Thoracic aorta (tissue), 2 donors: Measurements from ENCODE around the gene NEU2. TPM values are rescaled to one million over a fixed set of nuclear protein-coding genes. Genes with fewer than 3 reads are reported as not detected.

Experiments
- ATAC-seq: fragments of 150-250 bp; one replicate; pipeline ENCODE4 v1.8.0; 2017; ENCODE audit warnings: low read depth; ENCODE audit not compliant: insufficient number of reproducible peaks, low FRiP score
- DNase-seq: peaks from one replicate; pipeline ENCODE4 v3.0.0-alpha.2; 2020; ENCODE audit warnings: low spot score
- H3K27ac ChIP-seq, 2 donors: fragments of 200-600 bp; sonication (generic); 1 replicate in 1 of 2; 2 replicates in 1 of 2; pipeline ENCODE4 v1.5.1; 2016; ENCODE audit warnings: mild to moderate bottlenecking in 2 of 2, moderate library complexity in 2 of 2
- H3K27me3 ChIP-seq: fragments of 200-600 bp; sonication (generic); replicated peaks from 2 replicates; pipeline ENCODE4 v1.6.0; 2016; ENCODE audit warnings: mild to moderate bottlenecking; ENCODE audit not compliant: insufficient read depth
- H3K36me3 ChIP-seq: fragments of 200-600 bp; sonication (generic); one replicate; pipeline ENCODE4 v1.5.1; 2016
- H3K4me1 ChIP-seq, 2 donors: fragments of 200-600 bp; sonication (generic); 1 replicate in 1 of 2; 2 replicates in 1 of 2; pipeline versions ENCODE4 v1.5.1 to v1.6.0; 2016; ENCODE audit warnings: low read depth in 2 of 2, mild to moderate bottlenecking in 1 of 2; ENCODE audit not compliant: control insufficient read depth in 1 of 2
- H3K4me3 ChIP-seq: fragments of 200-600 bp; sonication (generic); 2 replicates; pipeline ENCODE4 v1.5.1; 2016; ENCODE audit warnings: mild to moderate bottlenecking
- H3K9me3 ChIP-seq: fragments of 200-600 bp; sonication (generic); 2 replicates; pipeline ENCODE4 v1.5.1; 2016
- total RNA-seq, 2 donors: library from RNA; depleted of rRNA; stranded (reverse); fragments of >200 nt; gene quantifications; one replicate each; pipeline versions ENCODE4 v1.1.0 to v1.2.3, GENCODE V29; 2016
- TF ChIP-seq, protein P1 (sequence below): fragments of 200-600 bp; sonication (generic); IDR thresholded peaks from one replicate; pipeline ENCODE4 v1.5.1; 2019; ENCODE audit warnings: antibody characterized with exemption

Gene NEU2
- total RNA-seq, 2 donors from 2014 or later = not detected

GRCh38 chr2:233075966-233076339 lies 43.5 kb downstream of the NEU2 start:
- no peaks in the 10 kb centered on the region for H3K27me3 ChIP-seq
- no peak for DNase-seq
- TF ChIP-seq, protein P1, sequence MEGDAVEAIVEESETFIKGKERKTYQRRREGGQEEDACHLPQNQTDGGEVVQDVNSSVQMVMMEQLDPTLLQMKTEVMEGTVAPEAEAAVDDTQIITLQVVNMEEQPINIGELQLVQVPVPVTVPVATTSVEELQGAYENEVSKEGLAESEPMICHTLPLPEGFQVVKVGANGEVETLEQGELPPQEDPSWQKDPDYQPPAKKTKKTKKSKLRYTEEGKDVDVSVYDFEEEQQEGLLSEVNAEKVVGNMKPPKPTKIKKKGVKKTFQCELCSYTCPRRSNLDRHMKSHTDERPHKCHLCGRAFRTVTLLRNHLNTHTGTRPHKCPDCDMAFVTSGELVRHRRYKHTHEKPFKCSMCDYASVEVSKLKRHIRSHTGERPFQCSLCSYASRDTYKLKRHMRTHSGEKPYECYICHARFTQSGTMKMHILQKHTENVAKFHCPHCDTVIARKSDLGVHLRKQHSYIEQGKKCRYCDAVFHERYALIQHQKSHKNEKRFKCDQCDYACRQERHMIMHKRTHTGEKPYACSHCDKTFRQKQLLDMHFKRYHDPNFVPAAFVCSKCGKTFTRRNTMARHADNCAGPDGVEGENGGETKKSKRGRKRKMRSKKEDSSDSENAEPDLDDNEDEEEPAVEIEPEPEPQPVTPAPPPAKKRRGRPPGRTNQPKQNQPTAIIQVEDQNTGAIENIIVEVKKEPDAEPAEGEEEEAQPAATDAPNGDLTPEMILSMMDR = no peak
- H3K4me1 ChIP-seq = no peaks in the 10 kb centered on the region
- no peak overlapping the region for H3K4me3 ChIP-seq
- no peak overlapping the region for H3K27ac ChIP-seq
- no peaks in the 10 kb centered on the region for H3K9me3 ChIP-seq
- no peak for ATAC-seq
- H3K36me3 ChIP-seq = no peaks in the 10 kb centered on the region

- Histone ChIP-seq H3K9me3 (no peaks in the 10 kb centered on the region), H3K36me3 (no peaks in the 10 kb centered on the region), H3K27ac (peak overlapping the region in 1 of 2 donors; percentile 11), H3K4me1 (no peaks in the 10 kb centered on the region), H3K4me3 (no peak overlapping the region), H3K27me3 (no peaks in the 10 kb centered on the region)
- TF ChIP-seq, protein P1 = no peak
- DNase-seq (no peak), ATAC-seq (no peak)
These were observed 44.3 kb downstream of the NEU2 start for GRCh38 chr2:233076749-233077148.

DNA sequence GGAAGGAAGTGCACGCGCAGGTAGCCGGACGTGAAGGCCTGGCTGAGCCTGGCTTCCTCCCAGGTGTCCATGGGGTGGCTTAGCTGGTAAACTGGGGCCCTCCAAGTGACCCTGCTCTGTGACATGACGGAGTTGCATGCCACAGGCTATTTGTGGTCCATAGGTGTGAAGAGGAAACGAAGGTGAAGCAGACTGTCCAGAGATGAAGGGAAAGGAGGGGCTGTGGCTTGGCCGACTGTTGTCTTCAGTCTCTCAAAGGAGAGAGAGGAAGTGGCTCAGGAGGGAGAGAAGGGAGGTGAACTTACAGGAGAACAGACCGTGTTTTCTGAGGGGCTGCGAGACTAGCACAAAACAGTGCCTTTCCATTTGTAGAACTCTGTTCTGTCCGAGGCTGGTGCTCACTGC lies 47.0 kb downstream of the NEU2 start:
- H3K9me3 ChIP-seq = no peaks in the 10 kb centered on the region
- H3K4me1 ChIP-seq = peaks cover 0 to 21% of the 10 kb centered on the region in 2 donors
- DNase-seq = no peak
- H3K4me3 ChIP-seq = no peak overlapping the region
- ATAC-seq = no peak
- no peaks in the 10 kb centered on the region for H3K36me3 ChIP-seq
- TF ChIP-seq, protein P1 = no peak
- no peak overlapping the region for H3K27ac ChIP-seq
- no peaks in the 10 kb centered on the region for H3K27me3 ChIP-seq

- H3K27me3 ChIP-seq = no peaks in the 10 kb centered on the region
- H3K4me1 ChIP-seq = peaks cover 0 to 21% of the 10 kb centered on the region in 2 donors
- TF ChIP-seq, protein P1 = no peak
- DNase-seq (no peak), ATAC-seq (no peak)
- H3K36me3 ChIP-seq = no peaks in the 10 kb centered on the region
- no peak overlapping the region for H3K4me3 ChIP-seq
- no peak overlapping the region for H3K27ac ChIP-seq
- H3K9me3 ChIP-seq = no peaks in the 10 kb centered on the region
These were observed 47.7 kb downstream of the NEU2 start for GRCh38 chr2:233079953-233080835.

- TF ChIP-seq, protein P1 = no peak
- Histone ChIP-seq H3K27ac (no peak overlapping the region), H3K27me3 (no peaks in the 10 kb centered on the region), H3K4me3 (no peak overlapping the region), H3K4me1 (peaks cover 0 to 25% of the 10 kb centered on the region in 2 donors), H3K36me3 (no peaks in the 10 kb centered on the region), H3K9me3 (no peaks in the 10 kb centered on the region)
- no peak for DNase-seq
- ATAC-seq = no peak
These were observed 48.4 kb downstream of the NEU2 start for GRCh38 chr2:233080836-233081229.
